GM21576 (cell line): Measurements from ENCODE around the gene ACO2.
"Not testable (repeated sequence)": the region's sequence is repeated elsewhere in the genome, so short reads cannot be mapped to it uniquely, and the experiment has no call there.

Source experiments
- ATAC-seq: cut with Tn5 transposase; IDR thresholded peaks from one replicate; pipeline ENCODE4 v1.9.1; 2021; ENCODE audit warnings: mild to moderate bottlenecking, moderate library complexity; ENCODE audit not compliant: unreplicated experiment

The ACO2 gene

GRCh38 chr22:41563051-41563711, 94.3 kb downstream of the ACO2 start:
- ATAC-seq: no peak

GRCh38 chr22:41564563-41564962, 95.6 kb downstream of the ACO2 start:
- no peak for ATAC-seq

- ATAC-seq: no peak
These were observed 96.6 kb downstream of the ACO2 start for GRCh38 chr22:41565403-41566054.

- no peak for ATAC-seq
These were observed 98.5 kb downstream of the ACO2 start for GRCh38 chr22:41567512-41567768.

- no peak for ATAC-seq
These were observed 99.9 kb downstream of the ACO2 start for GRCh38 chr22:41568811-41569210.

- no peak for ATAC-seq
These were observed 101.3 kb downstream of the ACO2 start for GRCh38 chr22:41570221-41570620.

- no peak for ATAC-seq
These were observed 102.9 kb downstream of the ACO2 start for GRCh38 chr22:41571786-41572185.

- ATAC-seq: not testable (repeated sequence)
These were observed 103.4 kb downstream of the ACO2 start for GRCh38 chr22:41572305-41572704.

- no peak for ATAC-seq
These were observed 104.8 kb downstream of the ACO2 start for GRCh38 chr22:41573677-41574076.

- ATAC-seq: no peak
These were observed 106.0 kb downstream of the ACO2 start for GRCh38 chr22:41574847-41575381.

GRCh38 chr22:41575533-41575932, 106.6 kb downstream of the ACO2 start:
- ATAC-seq: no peak

GRCh38 chr22:41576877-41577276, 108.0 kb downstream of the ACO2 start:
- ATAC-seq: no peak

- no peak for ATAC-seq
These were observed 109.2 kb downstream of the ACO2 start for GRCh38 chr22:41578114-41578513.
